GM12878 (cell line): Measurements from ENCODE around the gene SNRK. TPM values are rescaled to one million over a fixed set of nuclear protein-coding genes. Genes with fewer than 3 reads are reported as not detected.

Source experiments
- BMI1 ChIP-seq: fragments of 450-650 bp; IDR thresholded peaks from 2 replicates; pipeline ENCODE4 v1.6.1; 2016; ENCODE audit warnings: mild to moderate bottlenecking, moderate library complexity, borderline replicate concordance
- BRCA1 ChIP-seq: IDR thresholded peaks from 2 replicates; pipeline ENCODE4 v1.6.1; 2011; ENCODE audit warnings: low read depth, low read length, improper control_type of control experiment
- CBX3 ChIP-seq: fragments of 200-600 bp; sonication (generic); IDR thresholded peaks from 2 replicates; pipeline ENCODE4 v1.6.1; 2016; ENCODE audit warnings: low read depth, borderline replicate concordance
- CHD1 ChIP-seq: IDR thresholded peaks from 2 replicates; pipeline ENCODE4 v1.6.1; 2012; ENCODE audit warnings: low read depth, low read length, improper control_type of control experiment
- HCFC1 ChIP-seq: fragments of 150-350 bp; IDR thresholded peaks from 2 replicates; pipeline ENCODE4 v1.6.1; 2014; ENCODE audit warnings: low read length
- IKZF1 ChIP-seq: fragments of 450-650 bp; conservative IDR thresholded peaks from 2 replicates; pipeline ENCODE4 v1.6.1; 2017; ENCODE audit warnings: antibody characterized with exemption, mild to moderate bottlenecking
- JUNB ChIP-seq: IDR thresholded peaks from 2 replicates; pipeline ENCODE4 v1.6.1; 2016; ENCODE audit warnings: antibody characterized with exemption, mild to moderate bottlenecking
- LARP7 ChIP-seq: fragments of 450-650 bp; IDR thresholded peaks from 2 replicates; pipeline ENCODE4 v1.6.1; 2017; ENCODE audit warnings: mild to moderate bottlenecking
- MEF2A ChIP-seq: IDR thresholded peaks from 2 replicates; pipeline ENCODE4 v1.6.1; 2011; ENCODE audit warnings: low read depth, mild to moderate bottlenecking, low read length, moderate library complexity; ENCODE audit not compliant: insufficient read depth
- NFIC ChIP-seq: IDR thresholded peaks from 2 replicates; pipeline ENCODE4 v1.6.1; 2012; ENCODE audit warnings: low read depth, mild to moderate bottlenecking, inconsistent platforms, low read length, moderate library complexity
- NFYB ChIP-seq: IDR thresholded peaks from 2 replicates; pipeline ENCODE4 v1.6.1; 2011; ENCODE audit warnings: low read depth, mild to moderate bottlenecking, low read length, improper control_type of control experiment, moderate library complexity; ENCODE audit not compliant: insufficient read depth
- RB1 ChIP-seq: fragments of 450-650 bp; formaldehyde crosslinking; IDR thresholded peaks from 2 replicates; pipeline ENCODE4 v1.6.1; 2017; ENCODE audit warnings: mild to moderate bottlenecking, borderline replicate concordance
- SMC3 ChIP-seq: IDR thresholded peaks from 2 replicates; pipeline ENCODE4 v1.6.1; 2011; ENCODE audit warnings: low read length, improper control_type of control experiment, borderline replicate concordance
- TBL1XR1 ChIP-seq: IDR thresholded peaks from 2 replicates; pipeline ENCODE4 v1.6.1; 2012; ENCODE audit warnings: low read depth, low read length, improper control_type of control experiment
- ZSCAN29 ChIP-seq: fragments of 450-650 bp; IDR thresholded peaks from 2 replicates; pipeline ENCODE4 v1.6.1; 2017; ENCODE audit warnings: mild to moderate bottlenecking, moderate library complexity
- ZZZ3 ChIP-seq: IDR thresholded peaks from 2 replicates; pipeline ENCODE4 v1.6.1; 2011; ENCODE audit warnings: low read depth; ENCODE audit not compliant: control insufficient read depth, insufficient read length
- polyA plus RNA-seq, 11 experiments: library from polyadenylated mRNA; depleted of rRNA in 4 of 11; unstranded in 6 of 11; stranded (reverse) in 5 of 11; fragments of >200 nt; fragmentation: Nextera tagmentation in 4 of 11; fragmentation: Illumina TruSeq in 1 of 11; extraction: Ambion mirVana in 4 of 11; extraction: Trizol in 1 of 11; gene quantifications; 1 replicate in 1 of 11; 2 replicates in 10 of 11; pipeline versions ENCODE4 v1.2.1 to v1.2.3, GENCODE V29; 2011 to 2016; ENCODE audit warnings: inconsistent platforms in 2 of 11, missing spikeins in 2 of 11, low read depth in 1 of 11
- total RNA-seq, 4 experiments: library from RNA; depleted of rRNA in 3 of 4; stranded (reverse); fragments of >200 nt in 3 of 4; fragmentation: Illumina TruSeq in 1 of 4; extraction: Trizol in 1 of 4; gene quantifications; 2 replicates each; pipeline versions ENCODE4 v1.2.1 to v1.2.3, GENCODE V29; 2013 to 2021
- TF ChIP-seq, protein P1 (sequence below): fragments of 450-650 bp; IDR thresholded peaks from 2 replicates; pipeline ENCODE4 v1.6.1; 2016; ENCODE audit warnings: mild to moderate bottlenecking
- TF ChIP-seq, protein P2 (sequence below): IDR thresholded peaks from 2 replicates; pipeline ENCODE4 v1.6.1; 2012; ENCODE audit warnings: low read depth, low read length, improper control_type of control experiment
- TF ChIP-seq, protein P3 (sequence below): IDR thresholded peaks from 2 replicates; pipeline ENCODE4 v1.6.1; 2012; ENCODE audit warnings: improper control_type of control experiment, low read depth, low read length; ENCODE audit not compliant: insufficient replicate concordance
- TF ChIP-seq, protein P4 (sequence below): IDR thresholded peaks from 2 replicates; pipeline ENCODE4 v1.6.1; 2011; ENCODE audit warnings: mild to moderate bottlenecking, low read depth, low read length, moderate library complexity; ENCODE audit not compliant: insufficient replicate concordance
- TF ChIP-seq, protein P5 (sequence below): fragments of 450-650 bp; IDR thresholded peaks from 2 replicates; pipeline ENCODE4 v1.6.1; 2016; ENCODE audit warnings: mild to moderate bottlenecking

Gene SNRK
- total and polyA plus RNA-seq, 10 of the 15 experiments (the other 5 are each of a cell fraction or from before 2014, with no cell fraction given), result 1.6 to 12.1 (median 7.6) TPM

DNA sequence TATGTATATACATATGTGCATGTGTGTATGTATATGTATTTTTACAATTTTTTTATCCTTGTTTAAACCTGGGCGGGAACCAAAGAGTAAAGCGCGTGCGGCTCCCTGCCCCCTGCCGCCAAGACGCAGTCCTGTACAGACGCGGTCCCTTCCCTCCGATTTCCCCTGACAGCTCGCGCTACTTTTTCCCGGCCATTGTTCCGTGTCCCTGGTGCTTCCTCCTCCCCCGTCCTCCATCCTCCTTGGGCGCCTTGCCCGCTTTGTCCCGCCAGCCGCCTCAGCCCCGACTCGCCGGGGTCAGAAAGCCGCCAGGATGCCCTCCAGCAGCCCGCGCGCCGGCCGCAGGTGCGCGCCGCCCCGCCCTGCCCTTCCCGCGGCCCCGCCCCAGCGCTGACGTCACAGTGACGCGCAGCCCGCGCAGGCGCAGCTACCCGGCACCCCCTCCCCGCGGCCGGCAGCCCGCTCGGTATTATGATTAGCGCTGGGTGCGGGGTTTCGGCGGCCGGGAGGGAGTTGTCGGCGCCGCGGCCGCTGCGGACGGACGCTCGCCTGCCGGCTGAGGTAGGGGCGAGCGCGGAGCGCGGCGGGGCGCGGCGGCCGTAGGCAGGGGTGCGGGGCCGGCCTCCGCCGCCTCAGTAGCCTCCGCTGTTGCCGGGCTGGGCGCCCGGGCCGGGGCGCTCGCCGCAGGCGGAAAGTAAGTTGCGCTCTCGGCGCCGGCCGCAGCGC lies at the start of gene SNRK (continued):
- TF ChIP-seq, protein P1, sequence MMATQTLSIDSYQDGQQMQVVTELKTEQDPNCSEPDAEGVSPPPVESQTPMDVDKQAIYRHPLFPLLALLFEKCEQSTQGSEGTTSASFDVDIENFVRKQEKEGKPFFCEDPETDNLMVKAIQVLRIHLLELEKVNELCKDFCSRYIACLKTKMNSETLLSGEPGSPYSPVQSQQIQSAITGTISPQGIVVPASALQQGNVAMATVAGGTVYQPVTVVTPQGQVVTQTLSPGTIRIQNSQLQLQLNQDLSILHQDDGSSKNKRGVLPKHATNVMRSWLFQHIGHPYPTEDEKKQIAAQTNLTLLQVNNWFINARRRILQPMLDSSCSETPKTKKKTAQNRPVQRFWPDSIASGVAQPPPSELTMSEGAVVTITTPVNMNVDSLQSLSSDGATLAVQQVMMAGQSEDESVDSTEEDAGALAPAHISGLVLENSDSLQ, result no peak
- peak; percentile 14; the same call in 1 of the 2 replicates for TF ChIP-seq SMC3
- TF ChIP-seq, protein P2, sequence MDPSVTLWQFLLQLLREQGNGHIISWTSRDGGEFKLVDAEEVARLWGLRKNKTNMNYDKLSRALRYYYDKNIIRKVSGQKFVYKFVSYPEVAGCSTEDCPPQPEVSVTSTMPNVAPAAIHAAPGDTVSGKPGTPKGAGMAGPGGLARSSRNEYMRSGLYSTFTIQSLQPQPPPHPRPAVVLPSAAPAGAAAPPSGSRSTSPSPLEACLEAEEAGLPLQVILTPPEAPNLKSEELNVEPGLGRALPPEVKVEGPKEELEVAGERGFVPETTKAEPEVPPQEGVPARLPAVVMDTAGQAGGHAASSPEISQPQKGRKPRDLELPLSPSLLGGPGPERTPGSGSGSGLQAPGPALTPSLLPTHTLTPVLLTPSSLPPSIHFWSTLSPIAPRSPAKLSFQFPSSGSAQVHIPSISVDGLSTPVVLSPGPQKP, result no peak
- TF ChIP-seq NFIC, result no peak
- TF ChIP-seq ZSCAN29, result no peak; the same call in 1 of the 2 replicates
- no peak for TF ChIP-seq BRCA1
- TF ChIP-seq, protein P3, sequence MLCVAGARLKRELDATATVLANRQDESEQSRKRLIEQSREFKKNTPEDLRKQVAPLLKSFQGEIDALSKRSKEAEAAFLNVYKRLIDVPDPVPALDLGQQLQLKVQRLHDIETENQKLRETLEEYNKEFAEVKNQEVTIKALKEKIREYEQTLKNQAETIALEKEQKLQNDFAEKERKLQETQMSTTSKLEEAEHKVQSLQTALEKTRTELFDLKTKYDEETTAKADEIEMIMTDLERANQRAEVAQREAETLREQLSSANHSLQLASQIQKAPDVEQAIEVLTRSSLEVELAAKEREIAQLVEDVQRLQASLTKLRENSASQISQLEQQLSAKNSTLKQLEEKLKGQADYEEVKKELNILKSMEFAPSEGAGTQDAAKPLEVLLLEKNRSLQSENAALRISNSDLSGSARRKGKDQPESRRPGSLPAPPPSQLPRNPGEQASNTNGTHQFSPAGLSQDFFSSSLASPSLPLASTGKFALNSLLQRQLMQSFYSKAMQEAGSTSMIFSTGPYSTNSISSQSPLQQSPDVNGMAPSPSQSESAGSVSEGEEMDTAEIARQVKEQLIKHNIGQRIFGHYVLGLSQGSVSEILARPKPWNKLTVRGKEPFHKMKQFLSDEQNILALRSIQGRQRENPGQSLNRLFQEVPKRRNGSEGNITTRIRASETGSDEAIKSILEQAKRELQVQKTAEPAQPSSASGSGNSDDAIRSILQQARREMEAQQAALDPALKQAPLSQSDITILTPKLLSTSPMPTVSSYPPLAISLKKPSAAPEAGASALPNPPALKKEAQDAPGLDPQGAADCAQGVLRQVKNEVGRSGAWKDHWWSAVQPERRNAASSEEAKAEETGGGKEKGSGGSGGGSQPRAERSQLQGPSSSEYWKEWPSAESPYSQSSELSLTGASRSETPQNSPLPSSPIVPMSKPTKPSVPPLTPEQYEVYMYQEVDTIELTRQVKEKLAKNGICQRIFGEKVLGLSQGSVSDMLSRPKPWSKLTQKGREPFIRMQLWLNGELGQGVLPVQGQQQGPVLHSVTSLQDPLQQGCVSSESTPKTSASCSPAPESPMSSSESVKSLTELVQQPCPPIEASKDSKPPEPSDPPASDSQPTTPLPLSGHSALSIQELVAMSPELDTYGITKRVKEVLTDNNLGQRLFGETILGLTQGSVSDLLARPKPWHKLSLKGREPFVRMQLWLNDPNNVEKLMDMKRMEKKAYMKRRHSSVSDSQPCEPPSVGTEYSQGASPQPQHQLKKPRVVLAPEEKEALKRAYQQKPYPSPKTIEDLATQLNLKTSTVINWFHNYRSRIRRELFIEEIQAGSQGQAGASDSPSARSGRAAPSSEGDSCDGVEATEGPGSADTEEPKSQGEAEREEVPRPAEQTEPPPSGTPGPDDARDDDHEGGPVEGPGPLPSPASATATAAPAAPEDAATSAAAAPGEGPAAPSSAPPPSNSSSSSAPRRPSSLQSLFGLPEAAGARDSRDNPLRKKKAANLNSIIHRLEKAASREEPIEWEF, result no peak
- peak; percentile 75 for TF ChIP-seq IKZF1
- TF ChIP-seq LARP7, result peak; percentile 95
- no peak for TF ChIP-seq NFYB
- peak; percentile 87; the same call in 1 of the 2 replicates for TF ChIP-seq RB1
- TF ChIP-seq CHD1, result no peak
- TF ChIP-seq, protein P4, sequence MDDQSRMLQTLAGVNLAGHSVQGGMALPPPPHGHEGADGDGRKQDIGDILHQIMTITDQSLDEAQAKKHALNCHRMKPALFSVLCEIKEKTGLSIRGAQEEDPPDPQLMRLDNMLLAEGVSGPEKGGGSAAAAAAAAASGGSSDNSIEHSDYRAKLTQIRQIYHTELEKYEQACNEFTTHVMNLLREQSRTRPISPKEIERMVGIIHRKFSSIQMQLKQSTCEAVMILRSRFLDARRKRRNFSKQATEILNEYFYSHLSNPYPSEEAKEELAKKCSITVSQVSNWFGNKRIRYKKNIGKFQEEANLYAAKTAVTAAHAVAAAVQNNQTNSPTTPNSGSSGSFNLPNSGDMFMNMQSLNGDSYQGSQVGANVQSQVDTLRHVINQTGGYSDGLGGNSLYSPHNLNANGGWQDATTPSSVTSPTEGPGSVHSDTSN, result no peak
- TF ChIP-seq MEF2A, result no peak
- no peak for TF ChIP-seq TBL1XR1
- no peak for TF ChIP-seq CBX3
- no peak for TF ChIP-seq ZZZ3
- TF ChIP-seq, protein P5, sequence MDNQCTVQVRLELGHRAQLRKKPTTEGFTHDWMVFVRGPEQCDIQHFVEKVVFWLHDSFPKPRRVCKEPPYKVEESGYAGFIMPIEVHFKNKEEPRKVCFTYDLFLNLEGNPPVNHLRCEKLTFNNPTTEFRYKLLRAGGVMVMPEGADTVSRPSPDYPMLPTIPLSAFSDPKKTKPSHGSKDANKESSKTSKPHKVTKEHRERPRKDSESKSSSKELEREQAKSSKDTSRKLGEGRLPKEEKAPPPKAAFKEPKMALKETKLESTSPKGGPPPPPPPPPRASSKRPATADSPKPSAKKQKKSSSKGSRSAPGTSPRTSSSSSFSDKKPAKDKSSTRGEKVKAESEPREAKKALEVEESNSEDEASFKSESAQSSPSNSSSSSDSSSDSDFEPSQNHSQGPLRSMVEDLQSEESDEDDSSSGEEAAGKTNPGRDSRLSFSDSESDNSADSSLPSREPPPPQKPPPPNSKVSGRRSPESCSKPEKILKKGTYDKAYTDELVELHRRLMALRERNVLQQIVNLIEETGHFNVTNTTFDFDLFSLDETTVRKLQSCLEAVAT, result no peak
- TF ChIP-seq HCFC1, result no peak
- no peak for TF ChIP-seq JUNB
- no peak for TF ChIP-seq BMI1
